Glutamatergic neuron (in vitro differentiated cells): ENCODE data around the gene ITCH. TPM values are rescaled to one million over a fixed set of nuclear protein-coding genes. Genes with fewer than 3 reads are reported as not detected.
"Not testable (repeated sequence)": the region's sequence is repeated elsewhere in the genome, so short reads cannot be mapped to it uniquely, and the experiment has no call there.

Source experiments
- DNase-seq: peaks from one replicate; pipeline ENCODE4 v3.0.0; 2022
- H3K27ac Mint-ChIP-seq: one replicate; pipeline ENCODE4 v1.8.0; 2020; ENCODE audit warnings: mild to moderate bottlenecking, mixed read lengths, inconsistent platforms; ENCODE audit not compliant: unreplicated experiment
- H3K27me3 Mint-ChIP-seq: one replicate; pipeline ENCODE4 v1.8.0; 2020; ENCODE audit warnings: mild to moderate bottlenecking, moderate library complexity, mixed read lengths, inconsistent platforms; ENCODE audit not compliant: unreplicated experiment
- H3K36me3 Mint-ChIP-seq: one replicate; pipeline ENCODE4 v1.8.0; 2020; ENCODE audit warnings: mild to moderate bottlenecking, mixed read lengths, inconsistent platforms; ENCODE audit not compliant: unreplicated experiment
- H3K4me1 Mint-ChIP-seq: one replicate; pipeline ENCODE4 v1.8.0; 2020; ENCODE audit warnings: mild to moderate bottlenecking, low read depth, mixed read lengths, inconsistent platforms; ENCODE audit not compliant: unreplicated experiment
- H3K4me3 Mint-ChIP-seq: one replicate; pipeline ENCODE4 v1.8.0; 2020; ENCODE audit warnings: mild to moderate bottlenecking, mixed read lengths, inconsistent platforms; ENCODE audit not compliant: unreplicated experiment
- H3K9me3 Mint-ChIP-seq: one replicate; pipeline ENCODE4 v1.8.0; 2020; ENCODE audit warnings: mild to moderate bottlenecking, moderate library complexity, mixed read lengths, inconsistent platforms; ENCODE audit not compliant: unreplicated experiment
- total RNA-seq: library from RNA; stranded (reverse); fragmentation: NEBNext Ultra II Directional; extraction: Animal tissue kit (Norgen Biotek cat#: 25700); gene quantifications from one replicate; pipeline ENCODE4 v1.2.1, GENCODE V29; 2021; ENCODE audit not compliant: unreplicated experiment
- TF ChIP-seq, protein P1 (sequence below): fragments of 200-600 bp; sonication (generic); IDR thresholded peaks from one replicate; pipeline ENCODE4 v1.5.0; 2021; ENCODE audit not compliant: partially characterized antibody, unreplicated experiment

The ITCH gene
- total RNA-seq, 1 donor from 2014 or later = 59.4 TPM

GRCh38 chr20:34403063-34403827 lies 40.2 kb downstream of the ITCH start:
- TF ChIP-seq, protein P1, sequence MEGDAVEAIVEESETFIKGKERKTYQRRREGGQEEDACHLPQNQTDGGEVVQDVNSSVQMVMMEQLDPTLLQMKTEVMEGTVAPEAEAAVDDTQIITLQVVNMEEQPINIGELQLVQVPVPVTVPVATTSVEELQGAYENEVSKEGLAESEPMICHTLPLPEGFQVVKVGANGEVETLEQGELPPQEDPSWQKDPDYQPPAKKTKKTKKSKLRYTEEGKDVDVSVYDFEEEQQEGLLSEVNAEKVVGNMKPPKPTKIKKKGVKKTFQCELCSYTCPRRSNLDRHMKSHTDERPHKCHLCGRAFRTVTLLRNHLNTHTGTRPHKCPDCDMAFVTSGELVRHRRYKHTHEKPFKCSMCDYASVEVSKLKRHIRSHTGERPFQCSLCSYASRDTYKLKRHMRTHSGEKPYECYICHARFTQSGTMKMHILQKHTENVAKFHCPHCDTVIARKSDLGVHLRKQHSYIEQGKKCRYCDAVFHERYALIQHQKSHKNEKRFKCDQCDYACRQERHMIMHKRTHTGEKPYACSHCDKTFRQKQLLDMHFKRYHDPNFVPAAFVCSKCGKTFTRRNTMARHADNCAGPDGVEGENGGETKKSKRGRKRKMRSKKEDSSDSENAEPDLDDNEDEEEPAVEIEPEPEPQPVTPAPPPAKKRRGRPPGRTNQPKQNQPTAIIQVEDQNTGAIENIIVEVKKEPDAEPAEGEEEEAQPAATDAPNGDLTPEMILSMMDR = no peak
- H3K36me3 Mint-ChIP-seq = no peaks in the 10 kb centered on the region
- H3K4me1 Mint-ChIP-seq = peaks cover 5% of the 10 kb centered on the region
- H3K27me3 Mint-ChIP-seq = peaks cover 2% of the 10 kb centered on the region
- H3K4me3 Mint-ChIP-seq = no peak overlapping the region
- peaks cover 1% of the 10 kb centered on the region for H3K9me3 Mint-ChIP-seq
- no peak overlapping the region for H3K27ac Mint-ChIP-seq
- no peak for DNase-seq

GRCh38 chr20:34403908-34404307 lies 40.8 kb downstream of the ITCH start:
- Mint-ChIP-seq H3K27ac (no peak overlapping the region), H3K36me3 (no peaks in the 10 kb centered on the region)
- DNase-seq = no peak

DNA sequence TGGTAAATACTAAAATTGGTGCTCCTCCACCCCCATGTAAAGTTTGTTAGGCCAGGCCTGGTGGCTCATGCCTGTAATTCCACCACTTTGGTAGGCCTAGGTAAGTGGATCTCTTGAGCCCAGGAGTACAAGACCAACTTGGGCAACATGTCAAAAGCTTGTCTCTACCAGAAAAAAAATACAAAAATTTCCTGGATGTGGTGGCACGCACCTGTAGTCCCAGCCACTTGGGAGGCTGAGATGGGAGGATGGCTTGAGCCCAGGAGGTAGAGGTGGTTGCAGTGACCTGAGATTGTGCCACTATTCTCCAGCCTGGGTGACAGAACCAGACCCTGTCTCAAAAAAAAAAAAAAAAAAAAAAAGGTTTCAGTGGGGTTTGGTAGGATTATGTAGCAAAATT lies 41.7 kb downstream of the ITCH start:
- H3K4me3 Mint-ChIP-seq = no peak overlapping the region
- peaks cover 1% of the 10 kb centered on the region for H3K9me3 Mint-ChIP-seq
- peaks cover 2% of the 10 kb centered on the region for H3K27me3 Mint-ChIP-seq
- H3K27ac Mint-ChIP-seq = no peak overlapping the region
- DNase-seq = no peak
- peaks cover 5% of the 10 kb centered on the region for H3K4me1 Mint-ChIP-seq
- TF ChIP-seq, protein P1 = no peak
- no peaks in the 10 kb centered on the region for H3K36me3 Mint-ChIP-seq

More at GRCh38 chr20:34403908-34404307, 40.8 kb downstream of the ITCH start:
- Mint-ChIP-seq H3K4me3 (no peak overlapping the region), H3K9me3 (peaks cover 1% of the 10 kb centered on the region), H3K4me1 (peaks cover 5% of the 10 kb centered on the region), H3K27me3 (peaks cover 2% of the 10 kb centered on the region)
- TF ChIP-seq, protein P1 = no peak

DNA sequence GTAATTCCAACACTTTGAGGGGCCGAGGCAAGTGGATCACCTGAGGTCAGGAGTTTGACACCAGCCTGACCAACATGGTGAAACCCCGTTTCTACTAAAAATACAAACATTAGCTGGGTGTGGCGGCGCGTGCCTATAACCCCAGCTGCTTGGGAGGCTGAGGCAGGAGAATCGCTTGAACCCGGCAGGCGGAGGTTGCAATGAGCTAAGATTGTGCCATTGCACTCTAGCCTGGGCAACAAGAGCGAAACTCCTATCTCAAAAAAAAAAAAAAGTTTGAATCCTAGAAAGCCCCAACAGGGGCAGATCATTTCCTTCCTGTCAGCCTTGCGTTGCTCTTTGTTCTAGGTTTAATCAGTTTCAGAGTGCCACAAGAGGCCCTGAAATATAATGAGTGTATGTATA lies 42.2 kb downstream of the ITCH start:
- not testable (repeated sequence) for H3K4me3 Mint-ChIP-seq, H3K9me3 Mint-ChIP-seq, H3K36me3 Mint-ChIP-seq

DNA sequence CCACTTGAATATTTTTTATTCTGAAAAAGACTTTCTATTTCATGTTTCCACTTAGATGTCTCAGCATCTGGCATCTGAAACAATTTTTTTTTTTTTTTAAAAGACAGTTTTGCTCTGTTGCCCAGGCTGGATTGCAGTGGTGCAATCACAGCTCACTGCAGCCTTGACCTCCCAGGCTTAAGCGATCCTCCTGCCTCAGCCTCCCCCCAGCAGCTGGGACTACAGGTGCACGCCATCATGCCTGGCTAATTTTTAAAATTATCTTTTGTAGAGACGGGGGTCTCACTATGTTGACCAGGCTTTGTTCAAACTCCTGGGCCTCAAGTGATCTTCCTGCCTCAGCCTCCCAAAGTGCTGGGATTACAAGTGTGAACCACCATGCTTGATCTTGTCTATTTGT lies 42.9 kb downstream of the ITCH start:
- DNase-seq, H3K27me3 Mint-ChIP-seq, H3K4me1 Mint-ChIP-seq, H3K4me3 Mint-ChIP-seq, H3K9me3 Mint-ChIP-seq, H3K27ac Mint-ChIP-seq, H3K36me3 Mint-ChIP-seq: not testable (repeated sequence)

More for the DNA sequence above, 42.2 kb downstream of the ITCH start:
- H3K27ac Mint-ChIP-seq, H3K4me1 Mint-ChIP-seq, DNase-seq, H3K27me3 Mint-ChIP-seq: not testable (repeated sequence)

GRCh38 chr20:34407962-34408474 lies 44.9 kb downstream of the ITCH start:
- TF ChIP-seq, protein P1 = no peak
- Mint-ChIP-seq H3K36me3 (no peaks in the 10 kb centered on the region), H3K4me1 (no peaks in the 10 kb centered on the region), H3K4me3 (no peak overlapping the region), H3K27ac (no peak overlapping the region), H3K9me3 (peaks cover 1% of the 10 kb centered on the region), H3K27me3 (peaks cover 2% of the 10 kb centered on the region)
- DNase-seq = no peak
